Hematopoietic multipotent progenitor cell (in vitro differentiated cells): ENCODE data around the gene CAPN1. TPM values are rescaled to one million over a fixed set of nuclear protein-coding genes. Genes with fewer than 3 reads are reported as not detected.
"Not testable (repeated sequence)": the region's sequence is repeated elsewhere in the genome, so short reads cannot be mapped to it uniquely, and the experiment has no call there.

Experiments used
- DNase-seq, 3 donors: peaks; one replicate each; pipeline ENCODE4 v3.0.0-alpha.2; 2011 to 2015; ENCODE audit warnings: low read depth in 2 of 3, low spot score in 2 of 3
- small RNA-seq: library from RNA; depleted of rRNA; stranded (forward); fragments of <200 nt; gene quantifications from one replicate; pipeline ENCODE3, GENCODE V24; 2012
- total RNA-seq: library from RNA; depleted of rRNA; stranded (reverse); fragments of >200 nt; gene quantifications from one replicate; pipeline ENCODE4 v1.2.3, GENCODE V29; 2012

The CAPN1 gene
- total RNA-seq, 1 donor = 160 TPM

GRCh38 chr11:65248184-65248710 is 66.5 kb downstream of the CAPN1 start:
- not testable (repeated sequence) for DNase-seq

- DNase-seq = no peak
These were observed 69.7 kb downstream of the CAPN1 start for GRCh38 chr11:65251476-65251875.

GRCh38 chr11:65254724-65255123 is 73.0 kb downstream of the CAPN1 start:
- DNase-seq = no peak

GRCh38 chr11:65258988-65259387 is 77.3 kb downstream of the CAPN1 start:
- DNase-seq = no peak

GRCh38 chr11:65260302-65260701 is 78.6 kb downstream of the CAPN1 start:
- DNase-seq = no peak

- DNase-seq = no peak
These were observed 79.2 kb downstream of the CAPN1 start for GRCh38 chr11:65260756-65261590.

Small RNA genes within 50 kb of the gene (small RNA-seq; reads per million reads assigned to genes)
- gene HIGD1AP10 (not detected), gene PDCL2P2 (not detected), gene RNU2-23P (13.6 reads per million, percentile 93 among the genes with 10 or more reads in this experiment)

Other genes with a start within 250 kb of the CAPN1 start
- not detected for gene GPHA2, start 246.0 kb upstream of the CAPN1 start, total RNA-seq
- not detected for gene MAJIN, start 209.8 kb upstream of the CAPN1 start, total RNA-seq
- gene BATF2, start 185.0 kb upstream of the CAPN1 start, total RNA-seq = 0.81 TPM
- 171 TPM for gene ARL2, start 167.8 kb upstream of the CAPN1 start, total RNA-seq
- gene SNX15, start 154.5 kb upstream of the CAPN1 start, total RNA-seq = 25.9 TPM
- 12.4 TPM for gene SAC3D1, start 140.7 kb upstream of the CAPN1 start, total RNA-seq
- 94.5 TPM for gene NAALADL1, start 123.4 kb upstream of the CAPN1 start, total RNA-seq
- 5.1 TPM for gene CDCA5, start 97.9 kb upstream of the CAPN1 start, total RNA-seq
- gene ZFPL1, start 97.7 kb upstream of the CAPN1 start, total RNA-seq = 60.6 TPM
- gene VPS51, start 85.7 kb upstream of the CAPN1 start, total RNA-seq = 657 TPM
- gene TM7SF2, start 70.1 kb upstream of the CAPN1 start, total RNA-seq = 46.6 TPM
- gene ZNHIT2, start 64.2 kb upstream of the CAPN1 start, total RNA-seq = 11.0 TPM
- gene FAU, start 59.8 kb upstream of the CAPN1 start, total RNA-seq = 655 TPM
- gene MRPL49, start 59.6 kb upstream of the CAPN1 start, total RNA-seq = 53.9 TPM
- gene SYVN1, start 47.4 kb upstream of the CAPN1 start, total RNA-seq = 44.7 TPM
- not detected for gene SPDYC, start 11.7 kb upstream of the CAPN1 start, total RNA-seq
- gene POLA2, start 80.0 kb downstream of the CAPN1 start, total RNA-seq = 18.9 TPM
- 0.81 TPM for gene CDC42EP2, start 132.9 kb downstream of the CAPN1 start, total RNA-seq
- 65.2 TPM for gene DPF2, start 151.9 kb downstream of the CAPN1 start, total RNA-seq
- gene TIGD3, start 172.8 kb downstream of the CAPN1 start, total RNA-seq = 4.8 TPM
- 7.0 TPM for gene SLC25A45, start 200.7 kb downstream of the CAPN1 start, total RNA-seq
- gene FRMD8, start 204.7 kb downstream of the CAPN1 start, total RNA-seq = 77.6 TPM
- 102 TPM for gene NEAT1, start 240.9 kb downstream of the CAPN1 start, total RNA-seq